IPS-NIHi11 (cell line): ENCODE results near the gene PPP6C.
"Not testable (repeated sequence)": the region's sequence is repeated elsewhere in the genome, so short reads cannot be mapped to it uniquely, and the experiment has no call there.

Experiments used
- DNase-seq: peaks from one replicate; pipeline ENCODE4 v3.0.0; 2012; ENCODE audit warnings: mixed read lengths, low spot score

The PPP6C gene

DNA sequence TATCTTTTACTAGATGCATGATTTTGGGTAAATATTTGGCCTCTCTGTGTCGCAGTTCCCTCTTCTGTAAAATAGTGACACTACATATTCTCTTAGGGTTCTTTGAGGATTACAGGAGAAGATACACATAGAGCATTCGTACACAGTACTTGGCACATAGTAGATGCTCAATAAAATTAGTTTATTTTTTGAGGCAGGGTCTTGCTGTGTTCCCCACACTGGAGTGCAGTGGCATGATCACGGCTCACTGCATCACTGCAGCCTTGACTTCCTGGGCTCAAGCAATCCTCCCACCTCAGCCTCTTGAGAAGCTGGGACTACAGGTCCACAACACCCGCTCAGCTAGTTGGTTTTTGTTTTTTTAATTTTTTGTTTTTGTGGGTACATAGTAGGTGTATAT lies 47.9 kb downstream of the PPP6C start:
- no peak for DNase-seq

DNA sequence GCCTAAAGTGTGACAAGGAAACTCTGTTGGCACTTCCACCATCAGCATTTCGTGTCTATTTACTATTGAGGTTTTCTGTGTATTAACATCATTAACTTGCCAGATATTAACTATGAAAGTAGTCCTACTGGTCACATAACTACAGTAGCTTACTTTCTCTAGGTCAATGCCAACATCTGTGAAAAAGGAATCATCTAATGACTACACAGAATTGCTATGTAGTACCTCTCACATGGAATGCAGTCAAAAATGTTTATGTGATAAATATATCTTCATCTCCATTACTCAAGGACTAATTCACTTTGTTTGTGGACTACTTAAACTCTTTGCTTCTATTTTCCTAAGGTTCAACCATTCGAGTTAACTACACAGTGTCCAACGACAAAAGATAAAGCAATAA lies 48.4 kb downstream of the PPP6C start:
- DNase-seq = no peak

DNA sequence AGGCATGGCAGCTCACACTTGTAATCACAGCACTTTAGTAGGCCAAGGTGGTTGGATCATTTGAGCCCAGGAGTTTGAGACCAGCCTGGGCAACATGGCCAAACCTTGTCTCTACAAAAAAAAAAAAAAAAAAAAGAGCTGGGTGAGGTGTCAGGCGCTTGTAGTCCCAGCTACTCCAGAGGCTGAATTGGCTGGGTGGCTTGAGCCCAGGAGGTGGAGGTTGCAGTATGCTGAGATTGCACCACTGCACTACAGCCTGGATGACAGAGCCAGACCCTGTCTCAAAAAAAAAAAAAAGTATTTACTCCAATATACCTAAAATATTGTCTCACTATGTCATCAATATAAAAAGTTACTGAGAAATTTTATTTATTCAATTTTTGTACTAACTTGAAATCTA lies 49.0 kb downstream of the PPP6C start:
- no peak for DNase-seq

DNA sequence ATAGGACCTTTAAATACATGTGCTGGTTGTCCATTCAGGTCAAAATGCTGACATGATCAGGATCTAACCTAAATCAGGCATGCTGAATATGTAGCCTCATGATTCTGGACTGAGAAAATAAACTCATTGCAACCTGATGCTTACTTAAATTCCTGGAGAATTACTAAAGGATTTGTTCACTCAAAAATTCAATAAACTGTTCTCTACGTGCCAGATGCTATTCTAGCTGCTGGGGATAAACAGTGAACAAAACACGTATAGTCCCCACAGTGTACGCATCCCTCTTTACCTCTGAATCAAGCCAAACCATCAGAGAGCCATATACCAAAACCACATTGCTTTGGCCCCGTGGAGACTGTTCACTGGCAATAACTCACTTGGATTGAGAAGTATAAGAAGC lies 52.4 kb downstream of the PPP6C start:
- no peak for DNase-seq

DNA sequence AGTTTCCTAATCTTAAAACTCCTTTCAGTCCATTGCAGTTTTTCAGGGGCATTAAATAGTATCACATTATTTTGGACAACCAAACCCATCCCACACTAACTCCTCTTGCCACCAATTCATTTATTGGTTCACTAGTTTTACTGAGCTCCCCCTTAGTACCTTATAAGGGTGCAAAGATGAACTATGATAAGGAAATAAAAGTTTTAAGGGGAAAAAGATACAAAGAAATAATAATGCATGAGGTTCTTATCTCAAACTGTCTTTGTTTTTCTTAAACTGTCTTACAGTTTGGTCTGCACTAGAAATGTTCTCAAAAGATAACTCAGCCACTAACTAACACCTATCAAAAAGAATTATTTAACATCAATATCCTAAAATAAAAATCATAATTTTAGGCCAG lies 54.6 kb downstream of the PPP6C start:
- DNase-seq = no peak

DNA sequence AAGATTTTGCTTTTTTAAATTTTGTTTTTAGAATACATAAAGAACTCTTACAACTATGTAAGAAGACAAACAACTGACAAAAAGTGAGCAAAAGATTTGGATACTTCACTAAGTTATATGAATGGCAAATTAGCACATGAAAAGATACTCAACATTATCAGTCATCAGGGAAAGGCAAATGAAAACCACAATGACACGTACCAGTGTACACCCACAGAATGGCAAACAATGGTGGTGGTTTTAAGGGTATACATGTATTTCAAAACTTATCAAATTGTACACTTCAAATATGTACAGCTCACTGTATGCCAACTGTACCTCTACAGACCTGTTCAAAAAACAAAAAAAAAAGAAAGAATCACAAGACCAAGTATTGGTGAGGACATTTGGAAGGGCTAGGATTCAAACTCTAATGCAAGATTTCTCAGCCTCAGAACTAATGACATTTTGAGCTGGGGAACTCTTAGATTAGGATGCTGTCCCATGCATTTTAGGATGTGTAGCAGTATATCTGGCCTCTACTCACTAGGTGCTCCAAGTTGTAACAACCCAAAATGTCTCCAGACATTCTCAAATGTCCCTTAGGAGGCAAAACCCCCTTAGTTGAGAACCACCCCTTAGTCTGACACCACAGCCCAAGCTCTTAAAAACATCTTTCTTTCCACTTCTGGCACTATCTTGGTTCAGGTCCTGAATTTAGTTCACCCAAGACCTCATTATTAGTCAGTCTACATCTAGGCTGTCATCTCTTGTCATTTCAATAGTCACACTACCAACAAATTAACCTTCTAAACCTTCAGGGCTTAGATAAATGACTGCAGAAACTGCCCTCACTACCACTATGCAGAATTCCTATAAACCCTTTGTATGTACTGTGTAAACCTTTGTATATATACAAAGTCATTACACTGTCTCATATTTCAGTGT lies 55.9 kb downstream of the PPP6C start:
- no peak for DNase-seq

DNA sequence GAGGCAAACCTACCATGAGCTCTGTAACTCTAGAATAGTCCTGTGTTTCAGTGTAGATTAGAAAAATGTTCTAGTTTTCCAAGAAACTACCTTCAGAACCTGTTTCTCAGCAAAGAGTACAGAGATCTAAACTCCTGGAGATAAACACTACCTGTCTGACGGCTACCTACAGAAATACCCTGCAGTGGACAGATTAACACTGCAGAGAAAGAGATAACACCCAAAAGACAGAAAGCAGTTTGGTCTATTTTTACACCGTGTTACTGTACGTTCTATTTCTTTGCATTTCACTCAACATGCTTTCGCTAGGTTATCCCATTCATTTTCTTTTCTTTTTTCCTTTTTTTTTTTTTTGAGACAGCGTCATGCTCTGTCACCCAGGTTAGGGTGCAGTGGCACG lies 57.8 kb downstream of the PPP6C start:
- no peak for DNase-seq

DNA sequence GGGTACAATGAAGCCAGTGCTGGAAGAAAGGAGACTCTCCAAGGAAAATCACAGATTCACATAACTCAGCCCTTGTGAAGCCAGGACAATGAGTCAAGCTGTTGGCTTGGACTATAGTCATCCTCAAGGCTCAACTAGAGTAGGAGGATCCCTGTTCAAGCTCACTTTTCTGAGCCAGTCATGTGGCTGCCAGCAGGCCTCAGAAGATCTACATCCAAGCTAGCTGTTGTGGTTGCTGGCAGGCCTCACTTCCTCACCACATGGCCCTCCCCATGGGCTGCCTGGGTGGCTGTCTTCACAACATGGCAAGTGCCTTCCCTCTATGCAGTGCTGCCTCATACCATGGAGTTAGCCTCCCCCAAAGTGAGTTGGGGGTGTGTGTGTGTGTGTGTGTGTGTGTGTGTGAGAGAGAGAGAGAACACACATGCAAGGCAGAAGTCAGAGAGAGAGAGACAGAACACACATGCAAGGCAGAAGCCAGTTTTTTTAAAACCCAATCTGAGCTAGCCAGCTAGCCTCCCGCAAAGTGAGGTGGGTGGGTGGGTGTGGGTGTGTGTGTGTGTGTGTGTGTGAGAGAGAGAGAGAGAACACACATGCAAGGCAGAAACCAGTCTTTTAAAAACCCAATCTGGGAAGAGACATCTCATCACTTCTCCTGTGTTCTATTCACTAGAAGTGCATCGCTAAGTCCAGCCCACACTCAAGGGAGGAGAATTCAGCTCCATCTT lies 63.4 kb downstream of the PPP6C start:
- DNase-seq = no peak

DNA sequence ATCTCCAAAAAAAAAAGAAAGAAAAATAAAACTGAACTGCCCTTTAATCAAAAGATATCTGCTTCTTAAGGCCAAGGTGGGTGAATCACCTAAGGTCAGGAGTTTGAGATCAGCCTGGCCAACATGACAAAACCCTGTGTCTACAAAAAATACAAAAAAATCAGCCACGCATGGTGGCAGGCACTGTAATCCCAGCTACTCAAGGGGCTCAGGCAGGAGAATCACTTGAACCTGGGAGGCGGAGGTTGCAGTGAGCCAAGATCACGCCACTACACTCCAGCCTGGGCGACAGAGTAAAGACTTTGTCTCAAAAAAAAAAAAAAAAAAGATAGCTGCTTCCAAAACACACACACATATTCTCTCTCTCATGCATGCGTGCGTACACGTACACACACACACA lies 64.1 kb downstream of the PPP6C start:
- no peak for DNase-seq

DNA sequence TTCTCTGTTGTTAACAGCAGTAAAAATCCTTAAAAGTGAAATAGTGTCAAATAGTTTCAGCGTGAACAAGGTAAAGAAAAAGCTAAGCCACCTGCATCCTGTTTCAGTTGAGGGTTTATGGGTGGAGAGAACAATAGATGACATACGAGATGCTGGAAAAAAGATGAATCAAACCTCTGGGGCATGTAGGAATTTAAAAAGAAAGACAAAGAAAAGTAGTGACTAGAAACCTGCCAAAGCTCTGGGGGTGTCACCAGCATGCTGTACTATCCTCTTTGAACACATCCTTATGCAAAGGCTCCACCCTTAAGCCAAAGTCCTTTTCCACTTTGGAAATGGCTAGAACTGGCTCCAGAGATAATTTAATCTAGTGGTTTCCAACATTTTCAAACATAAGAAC lies 68.5 kb downstream of the PPP6C start:
- peak; percentile 46 for DNase-seq

DNA sequence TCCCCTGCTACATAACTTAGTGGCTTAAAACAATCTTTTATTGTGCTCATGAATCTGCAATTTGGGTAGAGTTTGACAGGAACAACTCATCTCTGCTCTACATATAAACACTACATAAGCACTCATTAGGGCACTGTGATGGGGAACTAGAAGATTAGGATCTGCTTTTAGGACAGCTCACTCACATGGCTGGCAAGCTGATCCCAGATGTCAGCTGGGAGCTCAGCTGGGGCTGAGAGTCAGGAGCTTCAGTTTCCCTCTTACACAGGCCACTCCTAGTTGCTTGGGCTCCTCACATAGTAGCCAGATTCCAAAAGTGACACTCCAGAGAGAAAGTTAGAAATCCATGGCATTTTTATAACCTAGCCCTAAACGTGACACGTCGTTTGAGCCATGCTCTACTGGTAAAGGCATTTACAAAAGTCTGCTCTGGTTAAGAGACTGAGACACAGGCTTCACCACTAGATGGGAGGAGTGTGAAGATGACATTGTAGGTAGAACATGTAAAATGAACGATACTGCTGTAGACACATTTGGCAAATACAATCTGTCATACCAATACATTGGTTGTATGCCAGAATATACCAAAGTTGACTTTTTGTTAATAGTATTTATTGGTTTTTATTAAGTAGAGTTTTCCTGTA lies 69.8 kb downstream of the PPP6C start:
- no peak for DNase-seq

DNA sequence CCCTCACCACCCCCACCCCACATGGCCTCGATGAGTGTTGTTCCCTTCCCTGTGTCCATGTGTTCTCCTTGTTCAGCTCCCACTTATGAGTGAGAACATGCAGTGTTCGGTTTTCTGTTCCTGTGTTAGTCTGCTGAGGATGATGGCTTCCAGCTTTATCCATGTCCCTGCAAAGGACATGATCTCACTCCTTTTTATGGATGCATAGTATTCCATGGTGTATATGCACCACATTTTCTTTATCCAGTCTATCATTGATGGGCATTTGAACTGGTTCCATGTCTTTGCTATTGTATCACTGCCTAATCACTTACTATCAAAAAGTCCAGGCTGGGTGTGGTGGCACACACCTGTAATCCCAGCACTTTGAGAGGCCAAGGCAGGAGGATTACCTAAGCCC lies 70.9 kb downstream of the PPP6C start:
- DNase-seq = not testable (repeated sequence)

DNA sequence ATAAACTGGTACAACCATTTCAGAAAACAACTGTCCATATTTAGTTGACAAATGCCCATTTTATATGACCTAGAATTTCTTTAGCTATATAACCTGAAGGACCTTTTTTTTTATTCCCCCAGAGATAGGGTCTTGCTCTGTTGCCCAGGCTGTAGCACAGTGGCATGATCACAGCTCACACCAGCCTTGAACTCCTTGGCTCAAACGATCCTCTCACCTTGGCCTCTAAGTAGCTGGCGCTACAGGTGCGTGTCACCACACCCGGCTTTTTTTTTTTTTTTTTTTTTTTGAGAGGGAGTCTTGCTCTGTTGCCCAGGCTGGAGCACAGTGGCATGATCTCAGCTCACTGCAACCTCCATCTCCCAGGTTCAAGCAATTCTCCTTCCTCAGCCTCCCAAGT lies 75.1 kb downstream of the PPP6C start:
- not testable (repeated sequence) for DNase-seq

DNA sequence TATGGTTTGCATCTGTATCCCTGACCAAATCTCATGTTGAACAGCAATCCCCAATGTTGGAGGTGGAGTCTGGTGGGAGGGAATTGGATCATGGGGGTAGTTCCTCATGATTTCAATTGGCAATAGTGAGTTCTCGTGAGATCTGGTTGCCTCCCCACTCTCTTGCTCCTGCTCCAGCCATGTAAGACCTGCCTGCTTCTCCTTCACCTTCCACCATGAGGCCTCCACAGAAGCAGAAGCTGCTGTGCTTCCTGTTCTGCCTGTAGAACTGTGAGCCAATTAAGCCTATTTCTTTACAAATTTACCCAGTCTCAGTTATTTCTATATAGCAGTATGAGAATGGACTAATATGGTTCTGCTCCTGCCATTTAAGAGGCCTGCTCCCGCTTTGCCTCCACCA lies 79.1 kb downstream of the PPP6C start:
- no peak for DNase-seq

DNA sequence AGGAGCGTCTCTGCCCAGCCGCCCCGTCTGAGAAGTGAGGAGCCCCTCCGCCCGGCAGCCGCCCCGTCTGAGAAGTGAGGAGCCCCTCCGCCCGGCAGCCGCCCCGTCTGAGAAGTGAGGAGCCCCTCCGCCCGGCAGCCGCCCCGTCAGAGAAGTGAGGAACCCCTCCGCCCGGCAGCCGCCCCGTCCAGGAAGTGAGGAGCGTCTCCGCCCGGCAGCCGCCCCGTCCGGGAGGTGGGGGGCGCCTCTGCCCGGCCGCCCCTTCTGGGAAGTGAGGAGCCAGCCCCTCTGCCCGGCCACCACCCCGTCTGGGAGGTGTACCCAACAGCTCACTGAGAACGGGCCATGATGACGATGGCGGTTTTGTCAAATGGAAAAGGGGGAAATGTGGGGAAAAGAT lies 81.1 kb downstream of the PPP6C start:
- not testable (repeated sequence) for DNase-seq

DNA sequence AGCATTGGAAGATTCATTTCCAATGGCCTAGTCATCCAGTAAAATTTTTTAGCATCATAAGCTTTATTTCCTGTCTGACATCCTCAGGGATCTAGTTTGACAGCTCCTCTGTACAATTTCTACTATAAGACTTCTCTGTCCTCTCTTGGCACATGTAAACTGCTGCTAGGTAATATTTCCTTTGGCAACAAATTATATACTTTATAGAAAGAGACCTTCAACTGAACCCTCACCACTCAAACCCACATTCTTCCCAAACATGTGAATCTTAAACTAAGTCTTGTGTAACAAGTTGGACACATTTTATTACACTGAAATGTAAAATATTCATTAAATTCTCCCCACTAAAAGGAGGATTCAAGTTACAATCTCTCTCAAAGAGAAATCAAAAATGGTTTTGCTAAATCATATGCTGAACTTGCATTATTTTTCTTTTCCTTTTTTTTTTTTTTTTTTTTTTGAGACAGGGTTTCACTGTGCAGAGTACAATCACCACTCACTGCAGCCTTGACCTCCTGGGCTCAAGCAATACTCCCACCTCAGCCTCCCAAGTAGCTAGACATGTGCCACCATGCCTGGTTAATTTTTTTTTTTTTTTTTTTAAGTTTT lies 83.2 kb downstream of the PPP6C start:
- no peak for DNase-seq

DNA sequence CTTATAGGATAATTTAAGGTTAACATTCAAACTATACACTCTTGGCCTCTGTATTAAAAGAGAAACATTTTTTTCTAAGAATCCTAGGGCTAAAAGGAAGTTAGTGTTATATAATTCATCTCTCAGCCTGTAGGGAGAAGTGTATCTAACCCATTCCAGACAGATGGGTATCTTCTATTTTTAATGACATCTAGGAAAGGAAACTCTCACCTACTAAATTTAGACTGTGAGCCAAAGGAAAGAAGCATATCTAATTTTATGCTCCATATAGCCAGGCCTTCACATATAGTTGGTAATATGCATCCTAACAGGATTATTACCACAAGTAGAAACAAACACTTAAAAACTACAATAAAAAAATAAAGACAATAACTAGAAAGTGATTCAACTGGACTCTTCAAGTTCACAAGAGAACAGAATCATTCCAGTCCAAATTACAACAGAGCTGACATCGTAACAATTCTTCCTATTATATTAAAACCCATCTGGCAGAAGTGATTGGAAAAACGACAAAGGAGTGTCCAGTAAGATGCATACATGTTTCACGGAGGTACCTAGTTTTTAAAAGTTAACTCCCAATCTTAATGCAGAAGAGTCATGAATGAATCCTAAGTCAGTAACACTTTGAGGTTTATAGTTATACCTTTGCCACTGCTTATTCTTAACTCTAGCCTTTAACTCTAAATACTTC lies 85.7 kb downstream of the PPP6C start:
- DNase-seq = no peak

DNA sequence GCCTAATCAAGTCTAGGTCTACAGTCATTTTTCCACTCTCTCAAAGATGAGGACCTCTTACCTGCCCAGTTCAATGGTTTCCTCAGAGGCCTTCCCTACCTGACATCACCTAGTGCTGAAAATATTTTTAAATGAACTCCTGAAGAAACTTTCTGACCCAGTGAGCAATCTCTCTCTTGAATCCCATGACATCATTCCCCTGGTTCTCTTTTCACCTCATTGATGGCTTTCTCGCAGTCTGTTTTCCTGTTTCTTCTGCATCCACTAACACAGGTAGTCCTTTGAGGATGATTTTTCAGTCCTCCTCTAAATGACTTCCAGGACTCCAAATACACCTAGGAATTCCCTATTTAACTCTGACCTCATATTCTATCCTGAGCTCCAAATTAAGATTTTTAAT lies 86.6 kb downstream of the PPP6C start:
- no peak for DNase-seq

DNA sequence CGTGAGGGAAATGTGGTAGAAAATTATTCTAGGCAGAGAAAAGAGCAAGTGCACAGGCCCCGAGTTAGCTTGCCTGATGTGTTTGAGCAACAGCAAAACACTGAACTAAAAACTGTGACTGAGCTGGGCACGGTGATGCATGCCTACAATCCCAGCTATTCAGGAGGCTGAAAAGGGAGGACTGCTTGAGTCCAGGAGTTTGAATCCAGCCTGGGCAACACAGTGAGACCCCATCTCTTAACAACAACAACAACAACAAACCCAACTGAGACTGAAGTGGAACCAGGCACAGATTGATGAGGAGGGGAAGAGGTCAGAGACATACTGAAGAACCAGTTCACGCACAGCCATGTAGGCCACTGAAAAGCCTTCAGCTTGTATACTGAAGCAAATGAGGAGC lies 88.8 kb downstream of the PPP6C start:
- DNase-seq = no peak

DNA sequence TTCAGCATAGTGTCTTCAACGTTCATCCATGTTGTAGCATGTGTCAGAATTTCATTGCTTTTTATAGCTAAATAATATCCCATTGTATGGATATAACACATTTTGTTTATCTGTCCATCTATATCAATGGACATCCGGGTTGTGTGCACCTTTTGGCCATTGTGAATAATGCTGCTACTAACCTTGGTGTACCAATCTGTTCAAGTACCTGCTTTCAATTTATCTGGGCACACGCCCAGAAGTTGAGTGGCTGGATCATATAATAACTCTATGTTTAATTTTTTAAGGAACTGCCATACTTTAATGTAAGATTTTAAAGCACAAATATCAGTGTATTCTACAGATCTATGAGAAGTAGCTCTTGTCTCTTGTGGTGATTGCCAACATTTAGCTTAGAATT lies 89.8 kb downstream of the PPP6C start:
- no peak for DNase-seq
